Hepatocyte (in vitro differentiated cells): ENCODE data around the gene SLC6A3.

Source experiments
- EZH2 ChIP-seq: fragments of 200-600 bp; sonication (generic); IDR thresholded peaks from 2 replicates; pipeline ENCODE4 v1.6.1; 2016; ENCODE audit warnings: antibody characterized with exemption, mild to moderate bottlenecking, borderline replicate concordance
- EZH2phosphoT487 ChIP-seq: fragments of 200-600 bp; sonication (generic); IDR thresholded peaks from one replicate; pipeline ENCODE4 v1.6.1; 2018; ENCODE audit warnings: antibody characterized with exemption, mild to moderate bottlenecking, low read depth, moderate library complexity; ENCODE audit not compliant: unreplicated experiment, severe bottlenecking
- TF ChIP-seq, protein P1 (sequence below): fragments of 200-600 bp; sonication (generic); IDR thresholded peaks from 2 replicates; pipeline ENCODE4 v1.5.1; 2016; ENCODE audit warnings: antibody characterized with exemption, mild to moderate bottlenecking; ENCODE audit not compliant: poor library complexity

DNA sequence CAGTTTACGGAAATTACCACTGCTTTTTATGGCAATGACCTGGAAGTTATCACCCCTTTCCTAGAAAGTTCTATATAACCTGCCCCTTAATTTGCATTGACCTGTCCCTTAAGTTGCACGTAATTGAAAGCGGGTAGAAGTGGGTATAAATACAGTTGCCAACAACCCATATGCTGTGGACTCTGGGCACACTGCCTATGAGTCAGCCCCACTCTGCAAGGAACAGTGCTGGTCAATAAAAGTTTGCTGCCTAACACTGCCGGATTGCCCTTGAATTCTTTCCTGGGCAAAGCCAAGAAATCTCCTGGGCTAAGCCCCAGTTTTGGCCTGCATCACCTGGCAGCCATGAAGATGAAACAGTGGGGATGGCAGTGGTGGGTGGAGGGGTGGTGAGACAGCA, 76.5 kb downstream of the SLC6A3 start:
- TF ChIP-seq, protein P1, sequence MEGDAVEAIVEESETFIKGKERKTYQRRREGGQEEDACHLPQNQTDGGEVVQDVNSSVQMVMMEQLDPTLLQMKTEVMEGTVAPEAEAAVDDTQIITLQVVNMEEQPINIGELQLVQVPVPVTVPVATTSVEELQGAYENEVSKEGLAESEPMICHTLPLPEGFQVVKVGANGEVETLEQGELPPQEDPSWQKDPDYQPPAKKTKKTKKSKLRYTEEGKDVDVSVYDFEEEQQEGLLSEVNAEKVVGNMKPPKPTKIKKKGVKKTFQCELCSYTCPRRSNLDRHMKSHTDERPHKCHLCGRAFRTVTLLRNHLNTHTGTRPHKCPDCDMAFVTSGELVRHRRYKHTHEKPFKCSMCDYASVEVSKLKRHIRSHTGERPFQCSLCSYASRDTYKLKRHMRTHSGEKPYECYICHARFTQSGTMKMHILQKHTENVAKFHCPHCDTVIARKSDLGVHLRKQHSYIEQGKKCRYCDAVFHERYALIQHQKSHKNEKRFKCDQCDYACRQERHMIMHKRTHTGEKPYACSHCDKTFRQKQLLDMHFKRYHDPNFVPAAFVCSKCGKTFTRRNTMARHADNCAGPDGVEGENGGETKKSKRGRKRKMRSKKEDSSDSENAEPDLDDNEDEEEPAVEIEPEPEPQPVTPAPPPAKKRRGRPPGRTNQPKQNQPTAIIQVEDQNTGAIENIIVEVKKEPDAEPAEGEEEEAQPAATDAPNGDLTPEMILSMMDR: no peak
- TF ChIP-seq EZH2 (no peak), EZH2phosphoT487 (no peak)
